ENCODE data around the gene AVL9.

DNA sequence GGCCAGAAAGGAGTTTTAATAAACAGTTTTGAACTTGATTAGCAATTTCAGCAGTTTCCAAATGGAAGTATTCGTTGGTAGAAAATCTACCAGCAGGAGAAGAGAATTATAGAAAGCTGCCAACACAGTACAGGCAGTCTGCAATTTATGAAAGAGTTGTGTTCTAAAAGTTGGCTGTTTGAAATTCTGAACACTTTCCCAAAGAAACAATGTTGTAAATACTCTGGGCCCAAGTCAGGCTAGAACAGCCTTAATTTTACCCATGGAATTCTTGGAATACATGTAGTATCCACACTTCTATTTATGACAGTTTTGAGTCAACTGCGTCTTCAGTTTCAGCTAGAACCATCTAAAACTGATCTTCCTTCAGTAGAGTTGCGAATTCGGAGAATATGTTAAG is 42.5 kb downstream of the AVL9 start:
- TF ChIP-seq, protein P1, sequence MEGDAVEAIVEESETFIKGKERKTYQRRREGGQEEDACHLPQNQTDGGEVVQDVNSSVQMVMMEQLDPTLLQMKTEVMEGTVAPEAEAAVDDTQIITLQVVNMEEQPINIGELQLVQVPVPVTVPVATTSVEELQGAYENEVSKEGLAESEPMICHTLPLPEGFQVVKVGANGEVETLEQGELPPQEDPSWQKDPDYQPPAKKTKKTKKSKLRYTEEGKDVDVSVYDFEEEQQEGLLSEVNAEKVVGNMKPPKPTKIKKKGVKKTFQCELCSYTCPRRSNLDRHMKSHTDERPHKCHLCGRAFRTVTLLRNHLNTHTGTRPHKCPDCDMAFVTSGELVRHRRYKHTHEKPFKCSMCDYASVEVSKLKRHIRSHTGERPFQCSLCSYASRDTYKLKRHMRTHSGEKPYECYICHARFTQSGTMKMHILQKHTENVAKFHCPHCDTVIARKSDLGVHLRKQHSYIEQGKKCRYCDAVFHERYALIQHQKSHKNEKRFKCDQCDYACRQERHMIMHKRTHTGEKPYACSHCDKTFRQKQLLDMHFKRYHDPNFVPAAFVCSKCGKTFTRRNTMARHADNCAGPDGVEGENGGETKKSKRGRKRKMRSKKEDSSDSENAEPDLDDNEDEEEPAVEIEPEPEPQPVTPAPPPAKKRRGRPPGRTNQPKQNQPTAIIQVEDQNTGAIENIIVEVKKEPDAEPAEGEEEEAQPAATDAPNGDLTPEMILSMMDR (IDR thresholded peaks at IDR 0.05; ENCODE audit: insufficient read depth, low read length, poor library complexity, severe bottlenecking), result no peak
- TF ChIP-seq EZH2phosphoT487 (conservative IDR thresholded peaks at IDR 0.05; ENCODE audit: low read length), result no peak
